Stomach (tissue), 4 donors: ENCODE results near the gene RNF44.
A peak's percentile ranks its signal among the peaks of the same experiment; 100 is the strongest.

ENCODE experiments used
- EP300 ChIP-seq: sonication (generic); formaldehyde crosslinking; IDR thresholded peaks from one replicate; pipeline ENCODE4 v1.6.1; 2017; ENCODE audit warnings: antibody characterized with exemption
- POLR2A ChIP-seq, 4 donors: fragments of 450-650 bp; IDR thresholded peaks; one replicate each; pipeline ENCODE4 v1.6.1; 2016; ENCODE audit warnings: antibody characterized with exemption in 4 of 4, control low read depth in 2 of 4, mild to moderate bottlenecking in 1 of 4, moderate library complexity in 1 of 4
- POLR2AphosphoS5 ChIP-seq, 3 donors: sonication (generic); formaldehyde crosslinking; IDR thresholded peaks; one replicate each; pipeline ENCODE4 v1.6.1; 2016; ENCODE audit warnings: antibody characterized with exemption in 3 of 3
- TF ChIP-seq, protein P1 (sequence below), 7 experiments: fragments of 450-650 bp in 4 of 7; fragments of 200-600 bp in 3 of 7; sonication (generic) in 3 of 7; IDR thresholded peaks; one replicate each; pipeline ENCODE4 v1.5.1; 2016 to 2019; ENCODE audit warnings: antibody characterized with exemption in 7 of 7, control low read depth in 2 of 7, mild to moderate bottlenecking in 1 of 7

DNA sequence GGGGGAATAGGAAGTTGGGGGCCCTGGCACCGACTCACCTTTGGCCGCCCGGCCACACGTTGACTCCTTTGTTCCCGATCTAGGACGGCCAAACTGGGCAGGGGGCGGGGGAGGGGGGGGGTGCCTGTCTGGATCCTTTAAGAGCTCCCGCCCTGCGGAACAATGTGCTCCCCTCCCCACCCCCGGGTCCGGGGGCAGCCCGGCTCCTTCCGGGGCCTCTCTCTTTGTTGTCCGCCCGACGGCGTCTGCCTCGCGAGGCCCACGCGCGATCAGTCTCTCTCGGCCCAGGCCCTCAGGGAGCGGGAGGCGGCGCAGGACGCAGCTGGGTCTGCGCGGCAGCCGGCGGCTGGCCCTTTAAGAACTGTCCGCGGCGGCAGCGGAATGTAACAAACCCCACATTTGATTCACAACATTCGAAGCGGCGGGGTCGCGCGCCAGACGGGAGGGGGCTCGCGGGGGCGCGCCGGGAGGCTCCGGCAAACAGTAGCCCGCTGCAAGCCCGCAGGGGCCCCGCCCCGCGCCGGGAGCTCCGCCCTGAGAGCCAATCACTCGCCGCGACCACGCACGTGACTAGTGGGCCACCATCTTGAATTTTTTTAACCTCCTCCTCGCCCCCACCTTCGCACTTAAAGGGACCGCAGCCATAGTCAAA lies at the start of gene RNF44:
- TF ChIP-seq, protein P1, sequence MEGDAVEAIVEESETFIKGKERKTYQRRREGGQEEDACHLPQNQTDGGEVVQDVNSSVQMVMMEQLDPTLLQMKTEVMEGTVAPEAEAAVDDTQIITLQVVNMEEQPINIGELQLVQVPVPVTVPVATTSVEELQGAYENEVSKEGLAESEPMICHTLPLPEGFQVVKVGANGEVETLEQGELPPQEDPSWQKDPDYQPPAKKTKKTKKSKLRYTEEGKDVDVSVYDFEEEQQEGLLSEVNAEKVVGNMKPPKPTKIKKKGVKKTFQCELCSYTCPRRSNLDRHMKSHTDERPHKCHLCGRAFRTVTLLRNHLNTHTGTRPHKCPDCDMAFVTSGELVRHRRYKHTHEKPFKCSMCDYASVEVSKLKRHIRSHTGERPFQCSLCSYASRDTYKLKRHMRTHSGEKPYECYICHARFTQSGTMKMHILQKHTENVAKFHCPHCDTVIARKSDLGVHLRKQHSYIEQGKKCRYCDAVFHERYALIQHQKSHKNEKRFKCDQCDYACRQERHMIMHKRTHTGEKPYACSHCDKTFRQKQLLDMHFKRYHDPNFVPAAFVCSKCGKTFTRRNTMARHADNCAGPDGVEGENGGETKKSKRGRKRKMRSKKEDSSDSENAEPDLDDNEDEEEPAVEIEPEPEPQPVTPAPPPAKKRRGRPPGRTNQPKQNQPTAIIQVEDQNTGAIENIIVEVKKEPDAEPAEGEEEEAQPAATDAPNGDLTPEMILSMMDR (IDR thresholded peaks at IDR 0.05), result no peak
- TF ChIP-seq POLR2A (IDR thresholded peaks at IDR 0.05) (peak in 2 of 4 donors; percentile 9 to 33), EP300 (no peak), POLR2AphosphoS5 (IDR thresholded peaks at IDR 0.05) (peak in 2 of 3 donors; percentile 66 to 83)
